Fibroblast of the aortic adventitia (primary cell): ENCODE results near the gene BCL11B. TPM values are rescaled to one million over a fixed set of nuclear protein-coding genes. Genes with fewer than 3 reads are reported as not detected.

Source experiments
- DNase-seq: peaks from one replicate; pipeline ENCODE4 v3.0.0-alpha.2; 2010; ENCODE audit warnings: low read depth
- H3K4me3 ChIP-seq: 2 replicates; pipeline ENCODE4 v1.5.1; 2011; ENCODE audit warnings: low read depth, mild to moderate bottlenecking, control low read depth, low read length, moderate library complexity
- total RNA-seq: library from RNA; depleted of rRNA; stranded (reverse); fragments of >200 nt; gene quantifications from 2 replicates; pipeline ENCODE4 v1.2.3, GENCODE V29; 2012; ENCODE audit warnings: low replicate concordance
- TF ChIP-seq, protein P1 (sequence below): IDR thresholded peaks from 2 replicates; pipeline ENCODE4 v1.5.1; 2011; ENCODE audit warnings: mild to moderate bottlenecking, low read length, control low read depth, inconsistent platforms; ENCODE audit not compliant: insufficient read depth

BCL11B gene
- total RNA-seq, 1 donor, result 0.09 TPM

DNA sequence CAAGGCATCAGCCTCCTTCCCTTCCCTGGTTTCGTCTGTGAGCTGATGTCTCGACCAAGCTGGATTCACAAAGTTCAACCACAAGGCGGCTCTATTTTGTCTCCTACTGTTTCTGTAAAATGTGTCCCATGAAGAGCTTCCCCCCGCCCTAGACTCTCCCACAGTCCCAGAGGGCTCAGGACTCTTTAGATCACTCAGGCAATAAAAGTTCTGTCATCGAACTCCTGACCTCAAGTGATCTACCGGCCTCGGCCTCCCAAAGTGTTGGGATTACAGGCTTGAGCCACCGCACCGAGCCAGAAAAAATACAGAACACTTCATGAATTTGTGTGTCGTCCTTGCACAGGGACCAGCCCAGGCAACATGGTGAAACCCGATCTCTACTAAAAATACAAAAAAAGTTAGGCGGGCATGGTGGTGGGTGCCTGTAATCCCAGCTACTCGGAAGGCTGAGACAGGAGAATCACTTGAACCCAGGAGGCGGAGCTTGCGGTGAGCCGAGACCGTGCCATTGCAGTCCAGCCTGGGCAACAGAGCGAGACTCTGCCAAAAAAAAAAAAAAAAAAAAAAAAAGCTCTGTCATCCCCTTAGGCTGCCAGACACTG is 149.4 kb downstream of the BCL11B start:
- no peak overlapping the region for H3K4me3 ChIP-seq
- no peak for DNase-seq
- TF ChIP-seq, protein P1, sequence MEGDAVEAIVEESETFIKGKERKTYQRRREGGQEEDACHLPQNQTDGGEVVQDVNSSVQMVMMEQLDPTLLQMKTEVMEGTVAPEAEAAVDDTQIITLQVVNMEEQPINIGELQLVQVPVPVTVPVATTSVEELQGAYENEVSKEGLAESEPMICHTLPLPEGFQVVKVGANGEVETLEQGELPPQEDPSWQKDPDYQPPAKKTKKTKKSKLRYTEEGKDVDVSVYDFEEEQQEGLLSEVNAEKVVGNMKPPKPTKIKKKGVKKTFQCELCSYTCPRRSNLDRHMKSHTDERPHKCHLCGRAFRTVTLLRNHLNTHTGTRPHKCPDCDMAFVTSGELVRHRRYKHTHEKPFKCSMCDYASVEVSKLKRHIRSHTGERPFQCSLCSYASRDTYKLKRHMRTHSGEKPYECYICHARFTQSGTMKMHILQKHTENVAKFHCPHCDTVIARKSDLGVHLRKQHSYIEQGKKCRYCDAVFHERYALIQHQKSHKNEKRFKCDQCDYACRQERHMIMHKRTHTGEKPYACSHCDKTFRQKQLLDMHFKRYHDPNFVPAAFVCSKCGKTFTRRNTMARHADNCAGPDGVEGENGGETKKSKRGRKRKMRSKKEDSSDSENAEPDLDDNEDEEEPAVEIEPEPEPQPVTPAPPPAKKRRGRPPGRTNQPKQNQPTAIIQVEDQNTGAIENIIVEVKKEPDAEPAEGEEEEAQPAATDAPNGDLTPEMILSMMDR, result no peak

- H3K4me3 ChIP-seq, result no peak overlapping the region
- TF ChIP-seq, protein P1, result no peak
- DNase-seq, result no peak
Observed at GRCh38 chr14:99121319-99121875, 150.6 kb downstream of the BCL11B start.

- TF ChIP-seq, protein P1, result no peak
- DNase-seq, result no peak
- H3K4me3 ChIP-seq, result no peak overlapping the region
Observed at GRCh38 chr14:99120526-99121318, 151.3 kb downstream of the BCL11B start.

DNA sequence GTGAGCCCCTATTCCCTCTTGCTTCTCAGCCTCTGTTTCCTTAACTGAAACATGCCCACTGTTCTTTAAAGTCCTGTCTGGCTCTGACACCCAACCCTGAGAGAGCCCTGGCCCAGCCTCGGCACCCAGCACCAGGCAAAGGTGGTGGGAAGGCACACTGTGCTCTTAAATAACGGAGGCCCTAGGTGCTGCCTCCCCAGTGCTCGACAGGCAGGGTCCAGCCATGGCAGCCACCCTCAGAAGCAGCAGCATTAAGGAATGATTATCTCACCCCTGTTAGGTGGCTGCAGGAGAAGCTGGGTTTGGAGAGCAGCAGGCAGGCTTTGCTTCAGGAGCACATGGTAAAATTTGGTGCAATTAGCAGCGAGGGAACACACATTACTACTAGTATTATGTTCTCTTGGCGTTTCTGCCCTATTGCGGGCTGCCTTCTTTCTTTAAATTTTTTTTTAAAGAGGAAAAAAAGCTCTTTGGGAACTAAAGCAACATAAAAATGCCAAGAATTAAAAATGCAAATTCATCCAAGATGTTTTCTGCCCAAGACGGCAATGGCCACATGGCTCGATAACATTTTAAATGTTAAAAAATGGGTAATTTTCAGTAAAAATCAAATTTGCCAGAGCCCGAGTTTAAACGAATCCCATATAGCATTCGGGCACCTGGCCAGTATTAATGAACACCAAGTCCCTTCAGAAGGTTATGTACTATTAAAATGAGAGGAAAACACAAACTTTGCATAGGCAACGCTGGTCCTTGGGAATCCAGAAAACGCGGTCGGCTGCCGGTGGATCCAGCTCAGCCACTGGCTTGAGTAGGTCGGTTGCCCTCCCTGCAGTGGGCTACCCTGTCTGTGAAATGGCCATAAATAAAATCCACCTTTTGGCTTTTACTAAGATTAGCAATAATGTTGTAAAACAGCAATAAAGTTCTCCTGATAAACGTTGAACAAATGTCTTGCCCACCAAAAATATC is 152.2 kb downstream of the BCL11B start:
- no peak for DNase-seq
- no peak overlapping the region for H3K4me3 ChIP-seq
- TF ChIP-seq, protein P1, result no peak

Other genes starting within 250 kb of the BCL11B start
- 47.6 and 189 TPM in 2 replicates for gene SETD3, start 208.7 kb upstream of the BCL11B start, total RNA-seq
- 3.8 and 27.3 TPM in 2 replicates for gene CCNK, start 209.2 kb upstream of the BCL11B start, total RNA-seq